ENCODE measurements around the gene RAPGEF1.
"Not testable (repeated sequence)": the region's sequence is repeated elsewhere in the genome, so short reads cannot be mapped to it uniquely, and the experiment has no call there.

RAPGEF1 gene

DNA sequence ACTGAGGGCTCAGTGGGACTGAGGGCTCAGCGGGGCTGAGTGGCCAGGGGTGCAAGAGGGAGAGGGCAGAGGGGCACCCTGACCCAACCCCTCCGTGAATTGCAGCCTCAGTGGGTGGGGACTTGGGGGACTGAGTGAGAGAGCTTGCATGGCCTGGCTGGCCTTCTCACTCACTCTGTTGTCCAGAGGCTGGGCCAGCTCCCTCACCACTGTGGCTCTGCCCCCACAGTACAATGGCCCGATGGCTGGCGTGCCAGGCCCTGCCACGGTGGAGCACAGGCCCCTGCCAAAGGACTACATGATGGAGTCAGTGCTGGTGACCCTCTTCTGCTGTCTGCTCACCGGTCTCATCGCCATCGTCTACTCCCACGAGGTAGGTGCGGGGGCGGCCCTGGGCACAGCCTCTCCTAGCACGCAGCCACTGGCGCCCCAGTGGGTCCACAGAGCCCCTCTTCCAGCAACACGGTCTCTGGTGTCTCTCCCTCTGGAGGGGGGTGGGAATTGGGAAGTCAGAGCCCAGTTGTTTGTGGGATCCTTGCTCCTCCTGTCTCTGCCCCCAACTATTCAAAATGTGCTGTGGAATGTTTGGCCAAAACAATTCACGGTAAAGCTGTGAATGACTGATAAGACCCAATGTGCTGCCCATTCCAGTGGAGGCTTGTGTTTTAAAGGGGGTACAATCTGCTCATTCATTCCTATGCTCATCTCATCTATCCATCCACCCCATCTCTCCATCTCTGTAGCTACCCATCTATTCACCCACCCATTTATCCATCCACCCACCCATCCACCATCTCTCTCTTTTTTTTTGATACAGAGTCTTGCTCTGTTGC is 183.8 kb downstream of the RAPGEF1 start:
- Histone ChIP-seq H3K4me3 (ENCODE audit: low read length) (no peak overlapping the region), H3K27me3 (ENCODE audit: control insufficient read depth, insufficient read depth, low read length) (peaks cover 8% of the 10 kb centered on the region), H3K36me3 (ENCODE audit: control insufficient read depth, insufficient read depth, low read length) (no peaks in the 10 kb centered on the region), H3K9ac (ENCODE audit: low read length) (no peak overlapping the region), H3K27ac (ENCODE audit: low read depth, low read length) (no peak overlapping the region), H3K4me1 (ENCODE audit: control insufficient read depth, insufficient read depth, low read length) (no peaks in the 10 kb centered on the region)

DNA sequence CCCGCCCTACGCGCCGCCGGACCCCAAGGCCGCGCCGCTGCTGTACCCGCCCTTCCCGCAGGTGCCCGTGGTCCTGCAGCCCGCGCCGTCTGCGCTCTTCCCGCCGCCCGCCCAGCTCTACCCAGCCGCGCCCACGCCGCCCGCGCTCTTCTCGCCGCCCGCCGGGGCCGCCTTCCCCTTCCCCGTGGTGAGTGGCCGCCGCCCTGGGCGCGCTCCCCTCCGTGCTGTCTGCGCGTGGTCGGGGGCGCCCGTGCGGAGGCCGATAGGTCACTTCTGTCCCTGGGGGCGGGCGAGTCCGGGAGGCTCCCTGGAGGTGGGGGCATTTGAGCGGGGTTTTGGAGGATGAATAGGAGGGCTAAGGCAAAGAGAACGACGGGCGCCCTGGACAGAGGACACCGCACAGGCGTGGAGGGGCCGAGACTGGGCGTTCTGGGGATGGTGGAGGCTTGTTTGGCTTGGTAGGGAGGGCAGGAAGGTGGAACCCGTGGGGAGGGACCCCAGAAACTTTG is 185.0 kb downstream of the RAPGEF1 start:
- Histone ChIP-seq H3K9ac (ENCODE audit: low read length) (no peak overlapping the region), H3K27ac (ENCODE audit: low read depth, low read length) (no peak overlapping the region), H3K27me3 (ENCODE audit: control insufficient read depth, insufficient read depth, low read length) (peaks cover 8% of the 10 kb centered on the region), H3K36me3 (ENCODE audit: control insufficient read depth, insufficient read depth, low read length) (no peaks in the 10 kb centered on the region), H3K4me3 (ENCODE audit: low read length) (no peak overlapping the region), H3K4me1 (ENCODE audit: control insufficient read depth, insufficient read depth, low read length) (no peaks in the 10 kb centered on the region)

DNA sequence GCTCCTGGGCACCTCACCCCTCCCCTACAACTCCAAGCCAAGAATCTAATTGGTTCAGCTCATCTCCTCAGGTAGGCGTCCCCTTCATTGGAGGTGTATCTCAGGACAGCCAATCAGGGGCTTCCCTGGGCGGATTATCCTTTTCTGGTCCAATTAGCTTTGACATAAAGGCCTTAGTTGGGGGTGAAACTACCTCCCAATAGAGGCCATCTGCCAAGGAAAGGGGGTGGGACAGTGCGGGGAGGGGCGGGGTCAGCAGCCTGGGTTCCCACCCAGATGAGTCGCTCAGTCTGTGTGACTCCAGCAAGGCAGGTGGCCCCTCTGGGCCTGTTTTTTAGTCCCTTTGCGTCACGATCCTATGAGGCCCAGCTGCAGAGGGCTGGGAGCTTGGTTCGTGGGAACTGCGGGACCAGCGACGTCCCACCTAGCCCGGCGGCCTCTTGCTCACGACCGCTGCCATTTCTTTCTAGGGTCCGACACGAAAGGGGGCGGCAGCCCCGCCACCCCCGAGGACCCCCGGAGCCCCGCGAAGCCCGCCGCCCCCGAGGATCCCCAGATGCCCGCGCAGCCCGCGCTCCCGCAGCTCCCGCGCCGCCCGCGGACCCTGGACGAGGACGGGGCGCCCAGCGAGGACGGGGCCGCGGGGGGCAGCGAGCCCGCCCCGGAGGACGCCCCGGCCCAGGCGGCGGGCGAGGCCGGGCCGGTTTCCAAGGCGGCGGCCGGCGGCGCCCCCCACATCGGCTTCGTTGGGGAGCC is 185.6 kb downstream of the RAPGEF1 start:
- H3K9ac ChIP-seq (ENCODE audit: low read length), result no peak overlapping the region
- H3K27me3 ChIP-seq (ENCODE audit: control insufficient read depth, insufficient read depth, low read length), result peaks cover 8% of the 10 kb centered on the region
- no peak overlapping the region for H3K27ac ChIP-seq (ENCODE audit: low read depth, low read length)
- H3K4me3 ChIP-seq (ENCODE audit: low read length), result no peak overlapping the region
- H3K36me3 ChIP-seq (ENCODE audit: control insufficient read depth, insufficient read depth, low read length), result no peaks in the 10 kb centered on the region
- no peaks in the 10 kb centered on the region for H3K4me1 ChIP-seq (ENCODE audit: control insufficient read depth, insufficient read depth, low read length)

DNA sequence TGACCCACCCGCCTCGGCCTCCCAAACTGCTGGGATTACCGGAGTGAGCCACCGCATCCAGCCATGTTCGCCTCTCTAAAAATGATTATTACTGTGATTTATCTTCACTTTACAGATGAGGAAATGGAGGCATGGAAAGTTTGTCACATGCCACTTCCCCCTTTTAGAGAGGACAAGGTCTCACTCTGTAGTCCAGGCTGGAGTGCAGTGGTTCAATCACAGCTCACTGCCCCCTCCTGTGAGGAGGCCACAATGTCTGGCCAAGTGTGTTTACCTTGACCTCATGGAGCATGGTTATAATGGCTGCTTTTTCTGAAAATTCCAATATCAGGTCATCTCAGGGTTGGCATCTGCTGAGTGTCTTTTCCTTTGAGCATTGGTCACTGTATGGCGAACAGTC is 187.8 kb downstream of the RAPGEF1 start:
- Histone ChIP-seq H3K4me3 (ENCODE audit: low read length) (no peak overlapping the region), H3K36me3 (ENCODE audit: control insufficient read depth, insufficient read depth, low read length) (no peaks in the 10 kb centered on the region), H3K27ac (ENCODE audit: low read depth, low read length) (no peak overlapping the region), H3K27me3 (ENCODE audit: control insufficient read depth, insufficient read depth, low read length) (peaks cover 8% of the 10 kb centered on the region), H3K9ac (ENCODE audit: low read length) (no peak overlapping the region), H3K4me1 (ENCODE audit: control insufficient read depth, insufficient read depth, low read length) (no peaks in the 10 kb centered on the region)

DNA sequence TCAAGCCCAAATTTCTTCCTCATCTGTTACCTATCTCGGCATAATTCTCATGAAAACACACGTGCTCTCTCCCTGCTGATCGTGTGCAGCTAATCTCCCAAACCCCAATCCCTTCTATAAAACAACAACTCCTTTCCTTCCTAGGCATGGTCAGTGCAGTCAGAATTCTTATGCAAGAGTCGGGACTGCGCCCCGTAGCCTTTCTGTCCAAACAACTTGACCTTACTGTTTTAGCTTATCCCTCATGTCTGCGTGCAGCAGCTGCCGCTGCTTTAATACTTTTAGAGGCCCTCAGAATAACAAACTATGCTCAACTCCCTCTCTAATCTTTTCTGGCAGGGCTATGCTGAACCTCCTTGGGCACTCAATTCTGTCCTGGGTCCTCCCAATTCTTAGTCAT is 189.4 kb downstream of the RAPGEF1 start:
- not testable (repeated sequence) for H3K27me3 ChIP-seq (ENCODE audit: control insufficient read depth, insufficient read depth, low read length); H3K4me1 ChIP-seq (ENCODE audit: control insufficient read depth, insufficient read depth, low read length); H3K36me3 ChIP-seq (ENCODE audit: control insufficient read depth, insufficient read depth, low read length); H3K27ac ChIP-seq (ENCODE audit: low read depth, low read length); H3K4me3 ChIP-seq (ENCODE audit: low read length); H3K9ac ChIP-seq (ENCODE audit: low read length)

DNA sequence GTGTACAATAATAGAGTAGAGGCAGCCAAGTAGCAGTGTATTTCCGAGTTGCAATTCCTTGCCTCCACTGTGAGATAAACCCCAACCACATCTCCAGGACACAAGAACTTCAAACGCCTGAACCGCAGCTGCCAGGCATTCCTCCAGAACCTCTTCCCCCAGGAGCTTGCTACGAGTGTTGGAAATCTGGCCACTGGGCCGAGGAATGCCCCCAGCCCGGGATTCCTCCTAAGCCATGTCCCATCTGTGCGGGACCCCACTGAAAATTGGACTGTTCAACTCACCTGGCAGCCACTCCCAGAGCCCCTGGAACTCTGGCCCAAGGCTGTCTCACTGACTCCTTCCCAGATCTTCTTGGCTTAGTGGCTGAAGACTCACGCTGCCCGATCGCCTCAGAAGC is 190.7 kb downstream of the RAPGEF1 start:
- not testable (repeated sequence) for H3K9ac ChIP-seq (ENCODE audit: low read length); H3K4me3 ChIP-seq (ENCODE audit: low read length); H3K36me3 ChIP-seq (ENCODE audit: control insufficient read depth, insufficient read depth, low read length); H3K27me3 ChIP-seq (ENCODE audit: control insufficient read depth, insufficient read depth, low read length); H3K4me1 ChIP-seq (ENCODE audit: control insufficient read depth, insufficient read depth, low read length); H3K27ac ChIP-seq (ENCODE audit: low read depth, low read length)

DNA sequence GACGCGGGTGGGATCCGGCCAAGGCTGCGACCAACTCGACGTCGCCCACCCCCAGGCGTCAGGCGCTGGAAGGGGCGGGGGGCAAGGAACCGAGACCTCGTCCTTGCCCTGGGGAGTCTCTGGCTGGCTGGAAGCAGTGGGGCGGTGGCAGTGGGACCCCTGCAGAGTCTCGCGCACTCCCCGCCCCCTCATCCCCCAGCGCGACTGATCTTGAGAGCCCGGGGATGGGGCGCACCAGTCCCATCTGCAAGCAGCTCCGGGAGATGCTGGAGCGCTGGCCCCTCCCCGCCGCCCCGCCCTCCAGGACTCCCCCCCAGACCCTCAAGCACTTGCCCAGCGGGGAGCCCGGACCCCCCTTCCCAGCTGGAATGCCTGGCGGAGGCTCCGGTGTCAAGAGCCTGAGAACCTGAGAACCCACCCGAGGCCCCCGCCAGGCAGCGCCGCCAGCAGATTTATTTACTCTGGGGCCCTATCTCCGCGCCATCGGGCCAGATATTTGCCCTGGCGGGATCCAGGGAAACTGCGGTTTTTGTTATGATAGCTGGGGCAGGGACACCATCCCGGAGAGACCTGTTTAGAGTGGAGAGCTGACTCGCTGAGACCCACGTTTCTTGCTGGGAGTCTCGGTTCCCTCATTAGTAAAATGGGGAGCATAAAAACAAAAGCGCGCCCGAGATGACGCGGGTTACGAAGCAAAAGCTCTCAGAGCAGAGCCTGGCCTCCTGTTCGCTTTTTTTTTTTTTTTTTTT is 193.4 kb downstream of the RAPGEF1 start:
- peaks cover 7% of the 10 kb centered on the region for H3K27me3 ChIP-seq (ENCODE audit: control insufficient read depth, insufficient read depth, low read length)
- H3K36me3 ChIP-seq (ENCODE audit: control insufficient read depth, insufficient read depth, low read length), result no peaks in the 10 kb centered on the region
- no peak overlapping the region for H3K27ac ChIP-seq (ENCODE audit: low read depth, low read length)
- H3K4me1 ChIP-seq (ENCODE audit: control insufficient read depth, insufficient read depth, low read length), result no peaks in the 10 kb centered on the region
- peak overlapping the region; percentile 44 for H3K4me3 ChIP-seq (ENCODE audit: low read length)
- H3K9ac ChIP-seq (ENCODE audit: low read length), result no peak overlapping the region

DNA sequence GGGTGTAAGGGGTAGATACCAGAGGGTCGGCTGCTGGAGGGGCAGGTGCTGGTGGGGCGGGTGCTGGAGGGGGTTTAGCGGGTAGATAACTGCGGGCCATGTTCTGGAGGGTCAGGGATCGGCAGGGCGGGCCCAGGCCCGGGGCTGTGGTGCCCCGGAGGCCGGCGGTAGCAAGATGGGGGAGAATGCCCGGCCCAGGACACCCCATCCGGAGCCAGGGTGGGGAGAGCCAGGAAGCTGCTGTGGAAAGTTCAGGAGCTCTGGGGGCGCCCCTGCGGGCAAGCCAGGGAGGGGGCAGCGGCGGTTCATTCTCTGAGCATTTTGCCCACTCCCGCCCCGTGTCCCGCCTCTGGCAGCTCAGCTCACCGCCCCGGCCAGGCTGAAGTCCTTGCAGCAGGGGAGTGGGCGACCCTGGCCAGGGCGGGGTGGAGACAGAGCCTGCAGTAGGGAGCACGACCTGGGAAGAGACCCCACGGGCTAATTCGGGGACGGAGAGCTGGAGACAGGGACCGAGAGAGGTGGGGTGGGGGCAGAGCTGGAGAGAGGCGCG is 194.0 kb downstream of the RAPGEF1 start:
- Histone ChIP-seq H3K4me3 (ENCODE audit: low read length) (peak overlapping the region; percentile 37), H3K9ac (ENCODE audit: low read length) (no peak overlapping the region), H3K27ac (ENCODE audit: low read depth, low read length) (no peak overlapping the region), H3K27me3 (ENCODE audit: control insufficient read depth, insufficient read depth, low read length) (peaks cover 7% of the 10 kb centered on the region), H3K4me1 (ENCODE audit: control insufficient read depth, insufficient read depth, low read length) (no peaks in the 10 kb centered on the region), H3K36me3 (ENCODE audit: control insufficient read depth, insufficient read depth, low read length) (no peaks in the 10 kb centered on the region)

DNA sequence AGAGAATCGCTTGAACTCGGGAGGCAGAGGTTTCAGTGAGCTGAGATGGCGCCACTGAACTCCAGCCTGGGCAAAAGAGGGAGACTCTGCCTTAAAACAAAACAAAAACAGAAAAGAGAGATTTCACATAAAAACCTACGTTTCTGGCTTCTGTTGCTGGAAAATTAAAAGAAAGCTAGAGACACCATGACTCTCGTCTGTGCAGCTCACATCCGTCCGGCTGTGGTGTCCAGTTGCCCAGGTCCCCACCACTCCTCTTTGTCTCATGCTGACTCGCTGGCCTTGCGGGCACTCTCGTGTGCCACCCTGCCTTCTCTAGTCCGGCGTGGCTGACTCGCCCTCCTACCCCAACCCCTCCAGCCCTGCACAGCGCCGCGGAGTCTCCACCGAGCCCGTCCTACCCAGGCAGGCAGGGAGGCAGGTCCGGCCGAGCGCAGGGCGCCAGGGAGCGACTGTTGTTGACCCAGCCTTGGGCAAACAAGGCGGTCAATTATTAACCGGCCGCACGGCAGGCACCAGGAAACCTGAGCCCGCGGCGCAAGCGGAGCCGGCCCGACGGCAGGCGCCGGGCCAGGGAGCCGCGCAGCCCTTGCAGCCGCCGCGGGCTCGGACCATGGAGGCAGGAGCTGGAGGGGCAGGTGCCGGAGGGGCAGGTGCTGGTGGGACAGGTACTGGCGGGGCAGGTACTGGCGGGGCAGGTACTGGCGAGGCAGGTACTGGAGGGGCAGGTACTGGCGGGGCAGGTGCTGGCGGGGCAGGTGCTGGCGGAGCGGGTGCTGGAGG is 194.7 kb downstream of the RAPGEF1 start, which contains the start of gene PRRT1B:
TSS of gene PRRT1B (plus strand) at position 521 of the 783 bp plus-strand sequence. CDS start at position 614, 93 bp downstream.
- H3K9ac ChIP-seq (ENCODE audit: low read length), result no peak within 1 kb of the TSS
- H3K4me3 ChIP-seq (ENCODE audit: low read length), result peak within 1 kb of the TSS; percentile 37
- H3K4me1 ChIP-seq (ENCODE audit: control insufficient read depth, insufficient read depth, low read length), result no peaks in the 10 kb centered on the region
- H3K36me3 ChIP-seq (ENCODE audit: control insufficient read depth, insufficient read depth, low read length), result no peaks in the 10 kb centered on the region
- H3K27ac ChIP-seq (ENCODE audit: low read depth, low read length), result no peak within 1 kb of the TSS
- peaks cover 7% of the 10 kb centered on the region for H3K27me3 ChIP-seq (ENCODE audit: control insufficient read depth, insufficient read depth, low read length)

DNA sequence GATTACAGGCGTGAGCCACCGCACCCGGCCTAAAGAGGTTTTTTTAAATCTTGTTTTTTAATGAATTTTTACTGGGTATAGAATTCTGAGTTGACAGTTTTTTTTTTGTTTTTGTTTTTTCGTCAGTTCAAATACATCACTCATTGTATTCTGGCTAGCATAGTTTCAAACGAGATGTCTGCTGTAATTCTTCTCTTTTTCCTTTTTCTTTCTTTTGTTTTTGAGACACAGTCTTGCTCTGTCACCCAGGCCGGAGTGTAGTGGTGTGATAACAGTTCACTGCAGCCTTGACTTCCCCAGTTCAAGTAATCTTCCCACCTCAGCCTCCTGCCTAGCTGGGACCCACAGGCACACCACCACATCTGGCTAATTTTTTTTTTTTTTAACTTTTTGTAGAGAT is 196.7 kb downstream of the RAPGEF1 start:
- H3K27me3 ChIP-seq (ENCODE audit: control insufficient read depth, insufficient read depth, low read length), result peaks cover 7% of the 10 kb centered on the region
- no peaks in the 10 kb centered on the region for H3K4me1 ChIP-seq (ENCODE audit: control insufficient read depth, insufficient read depth, low read length)
- no peak overlapping the region for H3K4me3 ChIP-seq (ENCODE audit: low read length)
- no peak overlapping the region for H3K9ac ChIP-seq (ENCODE audit: low read length)
- H3K27ac ChIP-seq (ENCODE audit: low read depth, low read length), result no peak overlapping the region
- no peaks in the 10 kb centered on the region for H3K36me3 ChIP-seq (ENCODE audit: control insufficient read depth, insufficient read depth, low read length)

DNA sequence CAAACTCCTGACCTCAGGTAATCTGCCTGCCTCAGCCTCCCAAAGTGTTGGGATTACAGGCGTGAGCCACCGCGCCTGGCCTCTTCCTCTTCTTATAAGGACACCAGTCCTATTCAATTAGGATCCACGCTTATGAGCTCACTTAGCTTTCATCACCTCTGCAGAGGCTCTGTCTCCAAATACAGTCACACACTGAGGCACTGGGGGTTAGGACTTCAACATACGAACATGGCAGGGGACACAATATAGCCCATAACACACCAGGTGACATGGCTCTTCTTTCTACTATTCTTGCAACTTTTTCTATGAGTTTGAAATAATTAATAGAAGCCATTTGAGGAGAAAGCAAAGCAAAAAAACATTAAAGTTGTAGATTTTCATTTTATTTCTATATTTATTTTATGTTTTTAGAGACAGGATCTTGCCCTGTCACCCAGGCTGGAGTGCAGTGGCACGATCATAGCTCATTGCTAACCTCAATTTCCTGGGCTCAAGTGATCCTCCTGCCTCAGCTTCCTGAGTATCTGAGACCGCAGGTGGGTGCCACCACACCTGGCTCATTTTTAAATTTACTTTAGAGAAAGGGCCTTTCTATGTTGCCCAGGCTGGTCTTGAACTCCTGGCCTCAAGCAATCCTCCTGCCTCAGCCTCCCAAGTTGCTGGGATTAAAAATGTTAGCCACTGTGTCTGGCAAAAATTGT is 200.5 kb downstream of the RAPGEF1 start:
- H3K4me3 ChIP-seq (ENCODE audit: low read length), result no peak overlapping the region
- H3K27ac ChIP-seq (ENCODE audit: low read depth, low read length), result no peak overlapping the region
- H3K36me3 ChIP-seq (ENCODE audit: control insufficient read depth, insufficient read depth, low read length), result no peaks in the 10 kb centered on the region
- no peak overlapping the region for H3K9ac ChIP-seq (ENCODE audit: low read length)
- no peaks in the 10 kb centered on the region for H3K4me1 ChIP-seq (ENCODE audit: control insufficient read depth, insufficient read depth, low read length)
- peaks cover under 1% of the 10 kb centered on the region for H3K27me3 ChIP-seq (ENCODE audit: control insufficient read depth, insufficient read depth, low read length)
